NB4 (cell line): Measurements from ENCODE around the gene SYCN.

Experiments used
- CTCF ChIP-seq: IDR thresholded peaks from one replicate; pipeline ENCODE4 v1.5.1; 2012; ENCODE audit warnings: low read depth, low read length
- MAX ChIP-seq: IDR thresholded peaks from 2 replicates; pipeline ENCODE4 v1.6.1; 2011; ENCODE audit warnings: low read depth, low read length
- POLR2A ChIP-seq: IDR thresholded peaks from 2 replicates; pipeline ENCODE4 v1.6.1; 2011; ENCODE audit warnings: mild to moderate bottlenecking; ENCODE audit not compliant: insufficient read length; ENCODE audit errors: extremely low read depth

GRCh38 chr19:39154100-39154628 is 49.9 kb downstream of the SYCN start:
- TF ChIP-seq POLR2A (no peak), CTCF (no peak), MAX (no peak)
